HG03432 (cell line): ENCODE measurements around the gene ZNF275.
"Not testable (repeated sequence)": the region's sequence is repeated elsewhere in the genome, so short reads cannot be mapped to it uniquely, and the experiment has no call there.

Experiments used
- ATAC-seq: cut with Tn5 transposase; IDR thresholded peaks from one replicate; pipeline ENCODE4 v1.9.1; 2021; ENCODE audit warnings: mild to moderate bottlenecking, moderate library complexity; ENCODE audit not compliant: unreplicated experiment

The ZNF275 gene

GRCh38 chrX:153318811-153319210, 15.1 kb upstream of the ZNF275 start:
- ATAC-seq = no peak

GRCh38 chrX:153319295-153320046, 14.5 kb upstream of the ZNF275 start:
- no peak for ATAC-seq

- ATAC-seq = not testable (repeated sequence)
Measured at GRCh38 chrX:153320047-153320443, 13.9 kb upstream of the ZNF275 start.

GRCh38 chrX:153320555-153321184, 13.3 kb upstream of the ZNF275 start:
- ATAC-seq = no peak

GRCh38 chrX:153321381-153322124, 12.4 kb upstream of the ZNF275 start, which contains the start of gene PNMA6F:
PNMA6F (minus strand) TSS chrX:153321767; CDS start chrX:153320674, 1,093 bp downstream.
- no peak for ATAC-seq

GRCh38 chrX:153327561-153327960, 6.4 kb upstream of the ZNF275 start:
- no peak for ATAC-seq

GRCh38 chrX:153333266-153333665, 687 bp upstream of the ZNF275 start:
- ATAC-seq = no peak

GRCh38 chrX:153334654-153335295, 822 bp downstream of the ZNF275 start:
- no peak for ATAC-seq

GRCh38 chrX:153336121-153336894, 2.4 kb downstream of the ZNF275 start:
- peak; percentile 39 for ATAC-seq

- no peak for ATAC-seq
Measured at GRCh38 chrX:153336988-153337387, 3.0 kb downstream of the ZNF275 start.

- no peak for ATAC-seq
Measured at GRCh38 chrX:153338836-153339235, 4.9 kb downstream of the ZNF275 start.

GRCh38 chrX:153339662-153340061, 5.7 kb downstream of the ZNF275 start:
- ATAC-seq = no peak

GRCh38 chrX:153340111-153340510, 6.2 kb downstream of the ZNF275 start:
- ATAC-seq = no peak

- no peak for ATAC-seq
Measured at GRCh38 chrX:153342762-153343558, 9.0 kb downstream of the ZNF275 start.

- ATAC-seq = no peak
Measured at GRCh38 chrX:153343674-153344073, 9.7 kb downstream of the ZNF275 start.

GRCh38 chrX:153347530-153347929, 13.6 kb downstream of the ZNF275 start:
- no peak for ATAC-seq

- no peak for ATAC-seq
Measured at GRCh38 chrX:153348421-153348820, 14.5 kb downstream of the ZNF275 start.

GRCh38 chrX:153349952-153350351, 16.0 kb downstream of the ZNF275 start:
- no peak for ATAC-seq

GRCh38 chrX:153351981-153352380, 18.0 kb downstream of the ZNF275 start:
- ATAC-seq = no peak

- no peak for ATAC-seq
Measured at GRCh38 chrX:153352858-153353257, 18.9 kb downstream of the ZNF275 start.
